K562 (cell line): ENCODE data around the gene MLST8. TPM values are rescaled to one million over a fixed set of nuclear protein-coding genes. Genes with fewer than 3 reads are reported as not detected.
A peak's percentile ranks its signal among the peaks of the same experiment; 100 is the strongest.

Experiments used
- BCOR ChIP-seq: fragments of 450-650 bp; IDR thresholded peaks from 2 replicates; pipeline ENCODE4 v1.6.1; 2016
- CBX5 ChIP-seq: IDR thresholded peaks from 2 replicates; pipeline ENCODE4 v1.6.1; 2014; ENCODE audit warnings: low read depth, borderline replicate concordance
- ETV6 ChIP-seq, 3 experiments: fragments of 150-350 bp in 1 of 3; sonication (generic) in 1 of 3; formaldehyde crosslinking in 1 of 3; IDR thresholded peaks; 2 replicates each; pipeline versions ENCODE4 v1.6.1 to v1.8.0; 2014 to 2022; ENCODE audit warnings: borderline replicate concordance in 2 of 3, low read depth in 2 of 3, antibody characterized with exemption in 1 of 3, low read length in 1 of 3, mild to moderate bottlenecking in 1 of 3, missing genetic modification reagents in 1 of 3
- FOS ChIP-seq: IDR thresholded peaks from 3 replicates; pipeline ENCODE4 v1.6.1; 2011; ENCODE audit not compliant: insufficient read length; ENCODE audit errors: extremely low read depth
- HDAC6 ChIP-seq: IDR thresholded peaks from 2 replicates; pipeline ENCODE4 v1.6.1; 2012; ENCODE audit warnings: low read depth, mild to moderate bottlenecking, control low read depth, inconsistent platforms, low read length, moderate library complexity
- MYNN ChIP-seq, 2 experiments: sonication (generic); formaldehyde crosslinking in 1 of 2; IDR thresholded peaks; 2 replicates each; pipeline versions ENCODE4 v1.5.0 to v1.6.1; 2016 to 2020; ENCODE audit warnings: antibody characterized with exemption in 1 of 2, missing genetic modification reagents in 1 of 2
- NFE2 ChIP-seq: IDR thresholded peaks from 2 replicates; pipeline ENCODE4 v1.6.1; 2014; ENCODE audit warnings: antibody characterized with exemption, low read depth
- SIN3A ChIP-seq, 2 experiments: fragments of 150-350 bp in 1 of 2; IDR thresholded peaks; 2 replicates each; pipeline ENCODE4 v1.6.1; 2011 to 2016; ENCODE audit warnings: borderline replicate concordance in 2 of 2, low read depth in 2 of 2, low read length in 2 of 2, mild to moderate bottlenecking in 2 of 2, moderate library complexity in 2 of 2; ENCODE audit not compliant: control insufficient read depth in 1 of 2
- SIRT6 ChIP-seq: IDR thresholded peaks from one replicate; pipeline ENCODE4 v1.6.1; 2012; ENCODE audit warnings: low read depth, mild to moderate bottlenecking, control low read depth, inconsistent platforms, low read length, moderate library complexity
- STAT5A ChIP-seq: IDR thresholded peaks from 2 replicates; pipeline ENCODE4 v1.6.1; 2012; ENCODE audit warnings: low read length, inconsistent platforms, borderline replicate concordance
- XRCC5 ChIP-seq: fragments of 200-400 bp; formaldehyde crosslinking; IDR thresholded peaks from 2 replicates; pipeline ENCODE4 v1.6.1; 2017; ENCODE audit warnings: low read depth, mild to moderate bottlenecking, low read length
- ZKSCAN1 ChIP-seq: fragments of 150-350 bp; IDR thresholded peaks from 2 replicates; pipeline ENCODE4 v1.6.1; 2016; ENCODE audit warnings: low read depth, low read length
- ZKSCAN3 ChIP-seq: fragments of 250-450 bp; sonication (Bioruptor Pico); IDR thresholded peaks from 2 replicates; pipeline ENCODE4 v1.4.0; 2020
- ZNF184 ChIP-seq: sonication (generic); formaldehyde crosslinking; IDR thresholded peaks from 2 replicates; pipeline ENCODE4 v1.5.0; 2020; ENCODE audit warnings: missing genetic modification reagents
- ZNF584 ChIP-seq: fragments of 200-800 bp; sonication (Bioruptor generic); IDR thresholded peaks from 2 replicates; pipeline ENCODE4 v1.6.1; 2016; ENCODE audit warnings: low read depth, mild to moderate bottlenecking, missing genetic modification characterization, missing compliant biosample characterization
- ZNF778 ChIP-seq: fragments of 450-650 bp; formaldehyde crosslinking; IDR thresholded peaks from 2 replicates; pipeline ENCODE4 v1.4.0; 2020; ENCODE audit warnings: mild to moderate bottlenecking, moderate library complexity
- polyA plus RNA-seq, 8 experiments: library from polyadenylated mRNA; depleted of rRNA in 4 of 8; stranded (reverse) in 5 of 8; unstranded in 3 of 8; fragments of >200 nt; fragmentation: Nextera tagmentation in 2 of 8; fragmentation: Illumina TruSeq in 1 of 8; extraction: Ambion mirVana in 2 of 8; extraction: Trizol in 1 of 8; gene quantifications; 2 replicates each; pipeline versions ENCODE4 v1.2.1 to v1.2.3, GENCODE V29; 2011 to 2014; ENCODE audit warnings: inconsistent platforms in 1 of 8, missing spikeins in 1 of 8
- total RNA-seq, 7 experiments: library from RNA; depleted of rRNA in 6 of 7; stranded (reverse); fragments of >200 nt in 6 of 7; fragmentation: Illumina TruSeq in 2 of 7; extraction: Trizol in 2 of 7; gene quantifications; 2 replicates each; pipeline versions ENCODE4 v1.2.1 to v1.2.3, GENCODE V29; 2011 to 2021; ENCODE audit warnings: low replicate concordance in 1 of 7
- TF ChIP-seq, protein P1 (sequence below): fragments of 250-450 bp; sonication (Bioruptor Pico); IDR thresholded peaks from 2 replicates; pipeline ENCODE4 v1.8.0; 2021; ENCODE audit warnings: mild to moderate bottlenecking, moderate library complexity
- TF ChIP-seq, protein P2 (sequence below): fragments of 250-450 bp; sonication (Bioruptor Pico); IDR thresholded peaks from 2 replicates; pipeline ENCODE4 v1.5.0; 2022; ENCODE audit warnings: mild to moderate bottlenecking
- TF ChIP-seq, protein P3 (sequence below), 2 experiments: fragments of 200-800 bp in 1 of 2; sonication (Bioruptor generic) in 1 of 2; sonication (generic) in 1 of 2; formaldehyde crosslinking in 1 of 2; IDR thresholded peaks in 1 of 2; conservative IDR thresholded peaks in 1 of 2; 2 replicates each; pipeline versions ENCODE4 v1.5.0 to v1.6.1; 2016 to 2020; ENCODE audit warnings: missing compliant biosample characterization in 1 of 2, missing genetic modification characterization in 1 of 2, missing genetic modification reagents in 1 of 2
- TF ChIP-seq, protein P4 (sequence below): fragments of 450-650 bp; formaldehyde crosslinking; IDR thresholded peaks from 2 replicates; pipeline ENCODE4 v1.4.0; 2020; ENCODE audit warnings: mild to moderate bottlenecking, moderate library complexity
- TF ChIP-seq, protein P5 (sequence below), 2 experiments: fragments of 450-650 bp in 1 of 2; sonication (generic) in 1 of 2; formaldehyde crosslinking in 1 of 2; IDR thresholded peaks in 1 of 2; conservative IDR thresholded peaks in 1 of 2; 2 replicates each; pipeline versions ENCODE4 v1.6.1 to v1.8.1; 2016 to 2023; ENCODE audit warnings: mild to moderate bottlenecking in 2 of 2, moderate library complexity in 2 of 2, inconsistent platforms in 1 of 2, missing genetic modification reagents in 1 of 2

MLST8 gene
- total and polyA plus RNA-seq, 9 of the 15 experiments (the other 6 are each of a cell fraction or from before 2014, with no cell fraction given) = 1.5 to 116 (median 43.3) TPM

DNA sequence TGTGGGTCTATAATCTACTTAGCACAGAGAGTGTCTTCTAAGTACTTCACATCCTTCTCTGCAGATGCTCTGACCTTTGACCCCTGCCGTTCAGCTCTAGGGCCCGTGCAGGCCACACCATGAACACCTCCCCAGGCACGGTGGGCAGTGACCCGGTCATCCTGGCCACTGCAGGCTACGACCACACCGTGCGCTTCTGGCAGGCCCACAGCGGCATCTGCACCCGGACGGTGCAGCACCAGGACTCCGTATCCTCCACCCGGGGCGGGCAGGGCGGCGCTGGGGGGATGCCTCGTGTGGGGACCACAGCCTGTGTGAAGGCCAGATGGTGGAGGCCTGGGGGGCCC is 686 bp downstream of the MLST8 start (continued):
- TF ChIP-seq MYNN (IDR thresholded peaks at IDR 0.05) (no peak), MYNN (CRISPR knock-in tag; IDR thresholded peaks at IDR 0.05) (no peak), ZNF184 (CRISPR knock-in tag) (no peak), FOS (no peak), SIN3A (IDR thresholded peaks at IDR 0.05; ENCODE audit: borderline replicate concordance in 2 of 2, control insufficient read depth in 1 of 2, low read depth in 2 of 2, low read length in 2 of 2) (no peak), HDAC6 (no peak), ETV6 (IDR thresholded peaks at IDR 0.05; ENCODE audit: borderline replicate concordance in 1 of 2, low read depth in 2 of 2, low read length in 1 of 2) (no peak), ETV6 (CRISPR knock-in tag; IDR thresholded peaks at IDR 0.05; ENCODE audit: borderline replicate concordance) (peak; percentile 25; the same call in 1 of the 2 replicates), NFE2 (no peak), BCOR (no peak), STAT5A (no peak), XRCC5 (no peak), ZNF584 (CRISPR knock-in tag) (no peak), CBX5 (no peak), ZKSCAN3 (no peak), ZNF778 (CRISPR knock-in tag) (no peak), ZKSCAN1 (no peak), SIRT6 (no peak)
- TF ChIP-seq, protein P1, sequence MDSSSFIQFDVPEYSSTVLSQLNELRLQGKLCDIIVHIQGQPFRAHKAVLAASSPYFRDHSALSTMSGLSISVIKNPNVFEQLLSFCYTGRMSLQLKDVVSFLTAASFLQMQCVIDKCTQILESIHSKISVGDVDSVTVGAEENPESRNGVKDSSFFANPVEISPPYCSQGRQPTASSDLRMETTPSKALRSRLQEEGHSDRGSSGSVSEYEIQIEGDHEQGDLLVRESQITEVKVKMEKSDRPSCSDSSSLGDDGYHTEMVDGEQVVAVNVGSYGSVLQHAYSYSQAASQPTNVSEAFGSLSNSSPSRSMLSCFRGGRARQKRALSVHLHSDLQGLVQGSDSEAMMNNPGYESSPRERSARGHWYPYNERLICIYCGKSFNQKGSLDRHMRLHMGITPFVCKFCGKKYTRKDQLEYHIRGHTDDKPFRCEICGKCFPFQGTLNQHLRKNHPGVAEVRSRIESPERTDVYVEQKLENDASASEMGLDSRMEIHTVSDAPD (CRISPR knock-in tag) = no peak
- TF ChIP-seq, protein P2, sequence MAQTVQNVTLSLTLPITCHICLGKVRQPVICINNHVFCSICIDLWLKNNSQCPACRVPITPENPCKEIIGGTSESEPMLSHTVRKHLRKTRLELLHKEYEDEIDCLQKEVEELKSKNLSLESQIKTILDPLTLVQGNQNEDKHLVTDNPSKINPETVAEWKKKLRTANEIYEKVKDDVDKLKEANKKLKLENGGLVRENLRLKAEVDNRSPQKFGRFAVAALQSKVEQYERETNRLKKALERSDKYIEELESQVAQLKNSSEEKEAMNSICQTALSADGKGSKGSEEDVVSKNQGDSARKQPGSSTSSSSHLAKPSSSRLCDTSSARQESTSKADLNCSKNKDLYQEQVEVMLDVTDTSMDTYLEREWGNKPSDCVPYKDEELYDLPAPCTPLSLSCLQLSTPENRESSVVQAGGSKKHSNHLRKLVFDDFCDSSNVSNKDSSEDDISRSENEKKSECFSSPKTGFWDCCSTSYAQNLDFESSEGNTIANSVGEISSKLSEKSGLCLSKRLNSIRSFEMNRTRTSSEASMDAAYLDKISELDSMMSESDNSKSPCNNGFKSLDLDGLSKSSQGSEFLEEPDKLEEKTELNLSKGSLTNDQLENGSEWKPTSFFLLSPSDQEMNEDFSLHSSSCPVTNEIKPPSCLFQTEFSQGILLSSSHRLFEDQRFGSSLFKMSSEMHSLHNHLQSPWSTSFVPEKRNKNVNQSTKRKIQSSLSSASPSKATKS = no peak
- TF ChIP-seq, protein P3, sequence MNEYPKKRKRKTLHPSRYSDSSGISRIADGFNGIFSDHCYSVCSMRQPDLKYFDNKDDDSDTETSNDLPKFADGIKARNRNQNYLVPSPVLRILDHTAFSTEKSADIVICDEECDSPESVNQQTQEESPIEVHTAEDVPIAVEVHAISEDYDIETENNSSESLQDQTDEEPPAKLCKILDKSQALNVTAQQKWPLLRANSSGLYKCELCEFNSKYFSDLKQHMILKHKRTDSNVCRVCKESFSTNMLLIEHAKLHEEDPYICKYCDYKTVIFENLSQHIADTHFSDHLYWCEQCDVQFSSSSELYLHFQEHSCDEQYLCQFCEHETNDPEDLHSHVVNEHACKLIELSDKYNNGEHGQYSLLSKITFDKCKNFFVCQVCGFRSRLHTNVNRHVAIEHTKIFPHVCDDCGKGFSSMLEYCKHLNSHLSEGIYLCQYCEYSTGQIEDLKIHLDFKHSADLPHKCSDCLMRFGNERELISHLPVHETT (CRISPR knock-in tag; conservative IDR thresholded peaks at IDR 0.05 in 1 of 2, IDR thresholded peaks at IDR 0.05 in 1 of 2) = no peak
- TF ChIP-seq, protein P4, sequence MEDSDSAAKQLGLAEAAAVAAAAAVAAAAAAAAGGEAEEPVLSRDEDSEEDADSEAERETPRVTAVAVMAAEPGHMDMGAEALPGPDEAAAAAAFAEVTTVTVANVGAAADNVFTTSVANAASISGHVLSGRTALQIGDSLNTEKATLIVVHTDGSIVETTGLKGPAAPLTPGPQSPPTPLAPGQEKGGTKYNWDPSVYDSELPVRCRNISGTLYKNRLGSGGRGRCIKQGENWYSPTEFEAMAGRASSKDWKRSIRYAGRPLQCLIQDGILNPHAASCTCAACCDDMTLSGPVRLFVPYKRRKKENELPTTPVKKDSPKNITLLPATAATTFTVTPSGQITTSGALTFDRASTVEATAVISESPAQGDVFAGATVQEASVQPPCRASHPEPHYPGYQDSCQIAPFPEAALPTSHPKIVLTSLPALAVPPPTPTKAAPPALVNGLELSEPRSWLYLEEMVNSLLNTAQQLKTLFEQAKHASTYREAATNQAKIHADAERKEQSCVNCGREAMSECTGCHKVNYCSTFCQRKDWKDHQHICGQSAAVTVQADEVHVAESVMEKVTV = no peak
- TF ChIP-seq, protein P5, sequence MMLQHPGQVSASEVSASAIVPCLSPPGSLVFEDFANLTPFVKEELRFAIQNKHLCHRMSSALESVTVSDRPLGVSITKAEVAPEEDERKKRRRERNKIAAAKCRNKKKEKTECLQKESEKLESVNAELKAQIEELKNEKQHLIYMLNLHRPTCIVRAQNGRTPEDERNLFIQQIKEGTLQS (IDR thresholded peaks at IDR 0.05) = no peak
- TF ChIP-seq, protein P5 (CRISPR knock-in tag; conservative IDR thresholded peaks at IDR 0.05) = no peak
